LHCN-M2 (cell line): Measurements from ENCODE around the gene PACSIN2. TPM values are rescaled to one million over a fixed set of nuclear protein-coding genes. Genes with fewer than 3 reads are reported as not detected.
A peak's percentile ranks its signal among the peaks of the same experiment; 100 is the strongest.
"Not testable (repeated sequence)": the region's sequence is repeated elsewhere in the genome, so short reads cannot be mapped to it uniquely, and the experiment has no call there.

Experiments used
- DNase-seq: peaks from one replicate; pipeline ENCODE4 v3.0.0-alpha.2; 2012; ENCODE audit warnings: low read depth
- total RNA-seq: library from RNA; depleted of rRNA; stranded (reverse); fragments of >200 nt; gene quantifications from 2 replicates; pipeline ENCODE4 v1.2.3, GENCODE V29; 2014

Gene PACSIN2
- total RNA-seq, 1 experiment from 2014 or later: 66.3 TPM

- DNase-seq: no peak
Measured at GRCh38 chr22:42966497-42966896, 48.5 kb downstream of the PACSIN2 start.

GRCh38 chr22:42964994-42965699 lies 49.8 kb downstream of the PACSIN2 start:
- DNase-seq: no peak

- no peak for DNase-seq
Measured at GRCh38 chr22:42963231-42963595, 51.7 kb downstream of the PACSIN2 start.

- DNase-seq: no peak
Measured at GRCh38 chr22:42962295-42963230, 52.4 kb downstream of the PACSIN2 start.

GRCh38 chr22:42961810-42962209 lies 53.1 kb downstream of the PACSIN2 start:
- DNase-seq: peak; percentile 19

GRCh38 chr22:42961400-42961690 lies 53.6 kb downstream of the PACSIN2 start:
- DNase-seq: not testable (repeated sequence)

- DNase-seq: no peak
Measured at GRCh38 chr22:42960531-42961399, 54.2 kb downstream of the PACSIN2 start.

GRCh38 chr22:42959576-42960509 lies 55.1 kb downstream of the PACSIN2 start:
- peak; percentile 53 for DNase-seq

GRCh38 chr22:42958937-42959336 lies 56.0 kb downstream of the PACSIN2 start:
- DNase-seq: no peak

- DNase-seq: no peak
Measured at GRCh38 chr22:42957958-42958357, 57.0 kb downstream of the PACSIN2 start.

GRCh38 chr22:42957544-42957943 lies 57.4 kb downstream of the PACSIN2 start:
- DNase-seq: no peak

- DNase-seq: no peak
Measured at GRCh38 chr22:42955848-42956247, 59.1 kb downstream of the PACSIN2 start.

GRCh38 chr22:42955087-42955635 lies 59.8 kb downstream of the PACSIN2 start:
- no peak for DNase-seq

- DNase-seq: not testable (repeated sequence)
Measured at GRCh38 chr22:42953751-42954150, 61.2 kb downstream of the PACSIN2 start.

- DNase-seq: no peak
Measured at GRCh38 chr22:42951093-42951710, 63.7 kb downstream of the PACSIN2 start.

- DNase-seq: no peak
Measured at GRCh38 chr22:42950281-42950680, 64.7 kb downstream of the PACSIN2 start.

- peak; percentile 64 for DNase-seq
Measured at GRCh38 chr22:42949159-42949558, 65.8 kb downstream of the PACSIN2 start.

- no peak for DNase-seq
Measured at GRCh38 chr22:42948294-42948693, 66.7 kb downstream of the PACSIN2 start.

GRCh38 chr22:42947211-42947990 lies 67.5 kb downstream of the PACSIN2 start:
- no peak for DNase-seq
